ENCODE data around the gene NRG2. TPM values are rescaled to one million over a fixed set of nuclear protein-coding genes. Genes with fewer than 3 reads are reported as not detected.

Gene NRG2
- polyA plus RNA-seq, 1 experiment = not detected

DNA sequence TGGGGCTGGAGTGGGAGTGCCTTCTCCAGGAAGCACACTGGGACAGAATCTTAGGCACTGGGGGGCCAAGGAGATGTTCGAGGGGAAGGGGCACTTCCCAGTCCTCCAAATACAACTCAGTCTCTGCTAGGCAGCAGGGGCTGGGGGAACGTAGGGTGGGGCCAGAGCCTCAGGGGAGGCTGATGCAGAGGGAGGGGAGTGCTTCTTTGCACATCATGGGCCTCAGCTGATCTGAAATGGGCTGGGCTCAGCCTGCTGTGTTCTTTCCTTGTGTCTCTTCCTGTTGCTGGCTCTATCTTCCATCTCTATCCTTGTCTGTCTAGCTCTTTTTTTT is 231.9 kb downstream of the NRG2 start:
- H3K4me3 ChIP-seq (ENCODE audit: low read depth, low read length) = no peak overlapping the region

DNA sequence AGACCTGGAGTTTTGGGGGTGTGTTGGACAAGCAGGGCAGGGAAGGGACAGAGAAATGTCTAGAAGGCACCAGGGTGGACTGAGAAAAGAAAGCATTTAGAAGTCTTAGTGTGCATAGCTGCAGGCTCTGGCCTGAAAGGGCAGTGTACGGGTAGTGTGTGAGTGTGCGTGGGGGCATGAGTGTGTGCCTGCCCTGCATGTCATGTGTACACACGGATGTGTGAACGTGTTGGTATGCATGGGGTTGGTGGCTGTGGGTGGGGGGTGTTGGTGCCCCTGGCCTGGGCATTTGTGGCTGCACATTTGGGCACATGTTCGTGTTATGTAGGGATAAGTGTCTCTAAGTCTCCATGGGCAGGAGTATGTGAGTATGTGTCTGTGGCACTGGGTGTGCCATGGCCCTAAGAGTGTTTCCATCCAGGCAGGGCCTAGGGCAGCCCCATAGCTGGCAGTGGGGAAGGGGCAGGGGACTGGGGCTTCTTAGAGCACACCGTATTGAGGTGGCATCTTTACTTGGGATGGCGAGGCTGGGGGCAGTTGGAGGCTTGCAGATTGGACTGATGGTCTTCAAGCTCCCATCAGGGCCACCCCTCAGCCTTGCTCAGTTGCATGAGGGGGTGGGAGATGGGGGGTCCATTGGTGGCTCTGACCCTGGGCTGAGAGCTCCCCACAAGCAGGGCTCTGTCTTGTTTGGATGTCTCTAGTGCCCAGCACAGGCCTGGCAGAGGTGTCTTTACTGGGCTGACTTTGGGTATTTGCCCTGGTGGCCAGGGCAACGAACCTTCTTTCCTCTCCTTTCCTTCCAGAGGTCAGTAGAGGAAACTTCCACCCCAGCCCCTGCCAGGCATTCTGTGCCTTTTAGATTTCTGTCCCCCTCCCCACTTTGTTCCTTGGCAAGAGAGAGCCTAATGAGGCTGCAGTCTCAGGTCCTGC is 232.5 kb downstream of the NRG2 start:
- no peak for DNase-seq (ENCODE audit: low read depth)
- TF ChIP-seq, protein P1, sequence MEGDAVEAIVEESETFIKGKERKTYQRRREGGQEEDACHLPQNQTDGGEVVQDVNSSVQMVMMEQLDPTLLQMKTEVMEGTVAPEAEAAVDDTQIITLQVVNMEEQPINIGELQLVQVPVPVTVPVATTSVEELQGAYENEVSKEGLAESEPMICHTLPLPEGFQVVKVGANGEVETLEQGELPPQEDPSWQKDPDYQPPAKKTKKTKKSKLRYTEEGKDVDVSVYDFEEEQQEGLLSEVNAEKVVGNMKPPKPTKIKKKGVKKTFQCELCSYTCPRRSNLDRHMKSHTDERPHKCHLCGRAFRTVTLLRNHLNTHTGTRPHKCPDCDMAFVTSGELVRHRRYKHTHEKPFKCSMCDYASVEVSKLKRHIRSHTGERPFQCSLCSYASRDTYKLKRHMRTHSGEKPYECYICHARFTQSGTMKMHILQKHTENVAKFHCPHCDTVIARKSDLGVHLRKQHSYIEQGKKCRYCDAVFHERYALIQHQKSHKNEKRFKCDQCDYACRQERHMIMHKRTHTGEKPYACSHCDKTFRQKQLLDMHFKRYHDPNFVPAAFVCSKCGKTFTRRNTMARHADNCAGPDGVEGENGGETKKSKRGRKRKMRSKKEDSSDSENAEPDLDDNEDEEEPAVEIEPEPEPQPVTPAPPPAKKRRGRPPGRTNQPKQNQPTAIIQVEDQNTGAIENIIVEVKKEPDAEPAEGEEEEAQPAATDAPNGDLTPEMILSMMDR (IDR thresholded peaks at IDR 0.05; ENCODE audit: insufficient read depth, low read depth, low read length) = no peak
- ChIA-PET CTCF (no interaction called here), POLR2A (no interaction called here)
- Histone ChIP-seq H3K4me3 (ENCODE audit: low read depth, low read length) (no peak overlapping the region), H3K27me3 (ENCODE audit: control insufficient read depth, insufficient read depth, low read length) (peaks cover 4% of the 10 kb centered on the region; the same call in 1 of the 2 replicates), H3K36me3 (ENCODE audit: control insufficient read depth, insufficient read depth, low read length) (no peaks in the 10 kb centered on the region)

More for the DNA sequence above, 231.9 kb downstream of the NRG2 start:
- Histone ChIP-seq H3K36me3 (ENCODE audit: control insufficient read depth, insufficient read depth, low read length) (no peaks in the 10 kb centered on the region), H3K27me3 (ENCODE audit: control insufficient read depth, insufficient read depth, low read length) (peaks cover 4% of the 10 kb centered on the region; the same call in 1 of the 2 replicates)
- ChIA-PET CTCF (no interaction called here), POLR2A (no interaction called here)
- TF ChIP-seq, protein P1 (IDR thresholded peaks at IDR 0.05; ENCODE audit: insufficient read depth, low read depth, low read length) = no peak
- no peak for DNase-seq (ENCODE audit: low read depth)

DNA sequence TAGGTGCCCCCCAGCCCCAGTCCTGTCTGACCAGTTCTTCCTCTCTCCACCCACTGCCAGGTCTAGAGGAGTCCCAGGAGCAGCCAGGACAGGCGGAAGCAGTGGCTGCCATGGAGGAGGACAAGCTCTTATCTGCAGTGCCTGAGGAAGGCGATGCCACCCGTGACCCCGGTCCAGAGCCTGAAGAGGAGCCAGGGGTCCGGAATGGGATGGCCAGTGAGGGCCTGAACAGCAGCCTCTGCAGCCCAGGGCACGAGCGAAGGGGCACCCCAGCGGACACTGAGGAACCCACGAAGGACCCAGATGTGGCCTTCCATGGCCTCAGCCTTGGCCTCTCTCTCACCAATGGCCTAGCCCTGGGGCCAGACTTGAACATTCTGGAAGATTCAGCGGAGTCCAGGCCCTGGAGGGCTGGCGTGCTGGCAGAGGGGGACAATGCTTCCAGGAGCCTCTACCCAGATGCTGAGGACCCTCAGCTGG is 233.7 kb downstream of the NRG2 start:
- no peak for DNase-seq (ENCODE audit: low read depth)
- no peak overlapping the region for H3K4me3 ChIP-seq (ENCODE audit: low read depth, low read length)
- ChIA-PET CTCF (no interaction called here), POLR2A (no interaction called here)
- H3K27me3 ChIP-seq (ENCODE audit: control insufficient read depth, insufficient read depth, low read length) = no peaks in the 10 kb centered on the region
- H3K36me3 ChIP-seq (ENCODE audit: control insufficient read depth, insufficient read depth, low read length) = no peaks in the 10 kb centered on the region
- TF ChIP-seq, protein P1 (IDR thresholded peaks at IDR 0.05; ENCODE audit: insufficient read depth, low read depth, low read length) = no peak

DNA sequence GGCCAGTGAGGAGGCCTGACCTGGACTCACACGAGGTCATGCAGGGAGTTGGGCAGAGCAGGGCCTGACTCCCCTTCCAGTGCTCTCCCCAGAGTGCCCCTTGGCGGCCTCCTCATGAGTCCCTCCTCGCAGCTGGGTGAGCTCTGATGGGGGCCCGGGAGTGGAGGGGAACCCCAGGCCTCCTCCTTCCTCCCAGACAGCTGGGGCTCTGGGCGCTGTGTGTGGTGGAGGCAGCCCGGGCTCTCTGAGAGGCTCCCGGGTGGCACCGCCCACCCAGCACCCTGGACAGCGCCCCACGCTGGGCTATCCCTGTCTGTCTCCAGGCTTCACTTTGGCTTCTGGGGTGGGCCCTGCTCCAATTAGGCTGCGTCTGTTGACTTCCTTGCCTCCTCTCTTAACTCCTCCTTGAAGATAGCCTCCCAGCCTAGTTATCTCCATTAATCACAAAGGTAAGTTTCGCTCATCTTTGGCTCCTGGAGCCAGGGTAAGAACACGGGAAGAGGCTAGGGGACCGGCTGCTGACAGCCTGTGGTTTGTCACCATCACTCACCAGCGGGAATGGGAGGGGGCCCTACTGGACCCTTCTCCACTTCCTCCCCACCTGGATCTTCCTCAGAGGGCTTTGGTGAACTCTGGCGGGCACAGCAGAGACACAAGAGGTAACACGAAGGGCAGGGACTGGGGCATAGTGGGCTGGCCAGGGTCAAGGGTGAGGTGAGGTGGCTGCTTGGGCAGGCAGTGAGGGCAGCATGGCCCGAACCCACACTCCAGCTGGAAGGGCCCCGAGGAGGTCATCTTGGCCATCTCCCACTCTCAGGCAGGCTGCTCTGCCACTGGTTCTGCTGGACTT is 234.4 kb downstream of the NRG2 start:
- H3K27me3 ChIP-seq (ENCODE audit: control insufficient read depth, insufficient read depth, low read length) = no peaks in the 10 kb centered on the region
- POLR2A ChIA-PET = no interaction called here
- no peak for DNase-seq (ENCODE audit: low read depth)
- no peaks in the 10 kb centered on the region for H3K36me3 ChIP-seq (ENCODE audit: control insufficient read depth, insufficient read depth, low read length)
- TF ChIP-seq, protein P1 (IDR thresholded peaks at IDR 0.05; ENCODE audit: insufficient read depth, low read depth, low read length) = no peak
- CTCF ChIA-PET = no interaction called here
- H3K4me3 ChIP-seq (ENCODE audit: low read depth, low read length) = no peak overlapping the region

DNA sequence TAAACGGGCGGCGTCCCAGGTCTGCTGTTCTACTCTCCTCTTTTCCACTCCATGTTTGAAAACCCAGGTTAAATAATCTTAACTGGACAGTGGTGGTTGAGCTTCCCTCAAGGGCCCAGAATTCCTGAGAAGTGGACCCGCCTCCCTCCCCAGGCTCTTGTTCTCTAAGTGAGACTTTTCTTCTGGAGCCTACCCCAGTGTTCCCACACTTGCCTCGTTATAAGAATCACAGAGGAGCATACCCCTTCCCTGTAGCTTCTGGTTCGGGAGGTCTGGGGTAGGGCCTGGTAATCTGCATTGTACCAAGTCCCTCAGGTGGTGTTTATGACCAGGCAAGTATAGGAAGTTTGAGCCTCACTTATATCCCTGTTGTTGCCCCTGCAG is 235.5 kb downstream of the NRG2 start:
- H3K27me3 ChIP-seq (ENCODE audit: control insufficient read depth, insufficient read depth, low read length) = 0 out of 2 replicates have a peak, but pooled peaks cover 3% of the 10 kb centered on the region
- ChIA-PET POLR2A (no interaction called here), CTCF (no interaction called here)
- H3K36me3 ChIP-seq (ENCODE audit: control insufficient read depth, insufficient read depth, low read length) = no peaks in the 10 kb centered on the region
- no peak overlapping the region for H3K4me3 ChIP-seq (ENCODE audit: low read depth, low read length)
- no peak for DNase-seq (ENCODE audit: low read depth)
- TF ChIP-seq, protein P1 (IDR thresholded peaks at IDR 0.05; ENCODE audit: insufficient read depth, low read depth, low read length) = no peak

Data from BJ (cell line).